ENCODE results near the gene ITSN1. TPM values are rescaled to one million over a fixed set of nuclear protein-coding genes. Genes with fewer than 3 reads are reported as not detected.

Gene ITSN1
- total and polyA plus RNA-seq, 4 donors: 20.3 to 112 (median 40.2) TPM

GRCh38 chr21:33771976-33772375 is 129.7 kb downstream of the ITSN1 start (continued):
- TF ChIP-seq RXRA (IDR thresholded peaks at IDR 0.05) (no peak), RAD21 (IDR thresholded peaks at IDR 0.05) (no peak), ATF3 (IDR thresholded peaks at IDR 0.05) (no peak), JUND (IDR thresholded peaks at IDR 0.05) (no peak), NR2F2 (IDR thresholded peaks at IDR 0.05) (no peak), HNF4G (IDR thresholded peaks at IDR 0.05) (no peak), TAF1 (conservative IDR thresholded peaks at IDR 0.05) (no peak), GABPA (IDR thresholded peaks at IDR 0.05 in 1 of 2, conservative IDR thresholded peaks at IDR 0.05 in 1 of 2) (no peak)

- Histone ChIP-seq H3K27ac (ENCODE audit: low read depth in 1 of 2, low read length in 2 of 2) (no peak overlapping the region), H3K36me3 (ENCODE audit: control insufficient read depth in 4 of 4, insufficient read depth in 3 of 4, low read depth in 1 of 4, low read length in 3 of 4) (peaks cover 6 to 45% (median 33%) of the 10 kb centered on the region in 4 donors), H3K9ac (ENCODE audit: low read depth in 1 of 2, low read length in 2 of 2) (no peak overlapping the region), H3K9me3 (ENCODE audit: control insufficient read depth in 4 of 4, low read length in 3 of 4) (no peaks in the 10 kb centered on the region), H3K27me3 (ENCODE audit: control insufficient read depth in 4 of 4, insufficient read depth in 4 of 4, low read length in 3 of 4) (no peaks in the 10 kb centered on the region), H3K4me1 (ENCODE audit: control insufficient read depth in 4 of 4, insufficient read depth in 4 of 4, low read length in 3 of 4) (no peaks in the 10 kb centered on the region), H3K4me3 (ENCODE audit: low read depth in 1 of 3, low read length in 3 of 3) (no peak overlapping the region)
- WGBS: 86% methylated on average over 4 of the region's 4 CpGs
- DNase-seq (ENCODE audit: low spot score): no peak
- TF ChIP-seq YY1 (IDR thresholded peaks at IDR 0.05) (no peak), HNF4A (conservative IDR thresholded peaks at IDR 0.05) (no peak), JUND (IDR thresholded peaks at IDR 0.05) (no peak), CTCF (IDR thresholded peaks at IDR 0.05; ENCODE audit: low read depth, low read length, missing input control) (no peak), ATF3 (IDR thresholded peaks at IDR 0.05) (no peak), GABPA (IDR thresholded peaks at IDR 0.05 in 1 of 2, conservative IDR thresholded peaks at IDR 0.05 in 1 of 2) (no peak), FOXA1 (IDR thresholded peaks at IDR 0.05) (no peak), NR2F2 (IDR thresholded peaks at IDR 0.05) (no peak), FOXA2 (IDR thresholded peaks at IDR 0.05) (no peak), MAX (IDR thresholded peaks at IDR 0.05) (no peak), ZBTB33 (IDR thresholded peaks at IDR 0.05) (no peak), RAD21 (IDR thresholded peaks at IDR 0.05) (no peak), SP1 (IDR thresholded peaks at IDR 0.05) (no peak), EGR1 (IDR thresholded peaks at IDR 0.05; ENCODE audit: low read depth in 2 of 2) (no peak), HNF4G (IDR thresholded peaks at IDR 0.05) (no peak), RXRA (IDR thresholded peaks at IDR 0.05) (no peak)
These were observed 132.2 kb downstream of the ITSN1 start for GRCh38 chr21:33774551-33774950.

Data from liver (tissue), 9 donors.